GM18951 (cell line): ENCODE data around the gene MRPS25.

Source experiments
- POLR2A ChIP-seq: IDR thresholded peaks from 4 replicates; pipeline ENCODE4 v1.6.1; 2011; ENCODE audit warnings: mild to moderate bottlenecking; ENCODE audit not compliant: insufficient read length, insufficient read depth; ENCODE audit errors: extremely low read depth
- in situ Hi-C: fragments of 300-500 bp; cut with MboI; formaldehyde crosslinking; loops from one replicate; pipeline ENCODE4 v1.12.0; 2022; ENCODE audit warnings: low sequenced_read_pairs, mixed read lengths, inconsistent platforms; ENCODE audit not compliant: unreplicated experiment

Gene MRPS25

GRCh38 chr3:15066467-15066866 lies 1.4 kb upstream of the MRPS25 start:
- in situ Hi-C loops = no loop called here
- TF ChIP-seq POLR2A = no peak

GRCh38 chr3:15065550-15066007 lies 464 bp upstream of the MRPS25 start:
- no peak for TF ChIP-seq POLR2A
- in situ Hi-C loops = no loop called here

- in situ Hi-C loops = no loop called here
- TF ChIP-seq POLR2A = no peak
Measured at GRCh38 chr3:15064299-15064834, 748 bp downstream of the MRPS25 start.

GRCh38 chr3:15063656-15064286 lies 1.3 kb downstream of the MRPS25 start:
- in situ Hi-C loops = no loop called here
- no peak for TF ChIP-seq POLR2A

- no peak for TF ChIP-seq POLR2A
- in situ Hi-C loops = no loop called here
Measured at GRCh38 chr3:15063238-15063637, 1.9 kb downstream of the MRPS25 start.

GRCh38 chr3:15060029-15060428 lies 5.1 kb downstream of the MRPS25 start:
- in situ Hi-C loops = no loop called here

GRCh38 chr3:15056676-15057404 lies 8.3 kb downstream of the MRPS25 start:
- in situ Hi-C loops = no loop called here
- no peak for TF ChIP-seq POLR2A

More at GRCh38 chr3:15060029-15060428, 5.1 kb downstream of the MRPS25 start:
- no peak for TF ChIP-seq POLR2A

- in situ Hi-C loops = no loop called here
- no peak for TF ChIP-seq POLR2A
Measured at GRCh38 chr3:15055019-15055557, 10.0 kb downstream of the MRPS25 start.

GRCh38 chr3:15053541-15053940 lies 11.6 kb downstream of the MRPS25 start:
- in situ Hi-C loops = no loop called here

GRCh38 chr3:15052335-15053242 lies 12.5 kb downstream of the MRPS25 start:
- in situ Hi-C loops = no loop called here
- no peak for TF ChIP-seq POLR2A

More at GRCh38 chr3:15053541-15053940, 11.6 kb downstream of the MRPS25 start:
- no peak for TF ChIP-seq POLR2A

- in situ Hi-C loops = no loop called here
Measured at GRCh38 chr3:15051531-15051930, 13.6 kb downstream of the MRPS25 start.

GRCh38 chr3:15050405-15051092 lies 14.6 kb downstream of the MRPS25 start:
- in situ Hi-C loops = no loop called here
- TF ChIP-seq POLR2A = no peak

More at GRCh38 chr3:15051531-15051930, 13.6 kb downstream of the MRPS25 start:
- no peak for TF ChIP-seq POLR2A

- TF ChIP-seq POLR2A = no peak
- in situ Hi-C loops = loop anchor here (25.0 kb wide), 1 partner anchor 262 kb away; no protein-coding TSS in a partner anchor
Measured at GRCh38 chr3:15049584-15049983, 15.5 kb downstream of the MRPS25 start.
